ENCODE measurements around the gene CDC42SE2.
"Not testable (repeated sequence)": the region's sequence is repeated elsewhere in the genome, so short reads cannot be mapped to it uniquely, and the experiment has no call there.

CDC42SE2 gene

GRCh38 chr5:131396630-131397273 is 132.9 kb downstream of the CDC42SE2 start:
- DNase-seq: no peak

- not testable (repeated sequence) for DNase-seq
Observed at GRCh38 chr5:131399007-131399406, 135.2 kb downstream of the CDC42SE2 start.

GRCh38 chr5:131400585-131400984 is 136.7 kb downstream of the CDC42SE2 start:
- DNase-seq: no peak

- no peak for DNase-seq
Observed at GRCh38 chr5:131405674-131406073, 141.8 kb downstream of the CDC42SE2 start.

DNA sequence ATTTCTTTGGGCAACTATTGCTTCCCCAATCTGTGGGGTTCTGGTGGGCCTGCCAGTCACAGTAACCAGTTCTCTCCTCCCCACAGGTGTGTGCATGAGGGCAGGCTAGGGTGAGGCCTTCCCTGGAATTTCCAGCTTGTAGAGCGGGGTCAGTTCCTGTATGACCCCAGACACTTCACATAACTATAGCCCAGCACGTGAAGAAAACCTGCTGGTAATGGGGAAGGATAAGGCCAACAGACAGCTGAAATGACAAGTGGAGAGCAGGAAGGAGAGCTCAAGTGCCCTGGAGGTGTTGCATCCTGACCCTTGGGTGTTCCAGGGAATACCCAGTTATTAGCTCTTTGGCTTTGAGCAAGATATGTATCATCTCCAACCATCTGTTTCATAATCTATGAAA is 142.2 kb downstream of the CDC42SE2 start:
- no peak for DNase-seq

GRCh38 chr5:131406975-131407638 is 143.3 kb downstream of the CDC42SE2 start:
- DNase-seq: no peak

GRCh38 chr5:131413605-131414559 is 150.0 kb downstream of the CDC42SE2 start:
- no peak for DNase-seq

DNA sequence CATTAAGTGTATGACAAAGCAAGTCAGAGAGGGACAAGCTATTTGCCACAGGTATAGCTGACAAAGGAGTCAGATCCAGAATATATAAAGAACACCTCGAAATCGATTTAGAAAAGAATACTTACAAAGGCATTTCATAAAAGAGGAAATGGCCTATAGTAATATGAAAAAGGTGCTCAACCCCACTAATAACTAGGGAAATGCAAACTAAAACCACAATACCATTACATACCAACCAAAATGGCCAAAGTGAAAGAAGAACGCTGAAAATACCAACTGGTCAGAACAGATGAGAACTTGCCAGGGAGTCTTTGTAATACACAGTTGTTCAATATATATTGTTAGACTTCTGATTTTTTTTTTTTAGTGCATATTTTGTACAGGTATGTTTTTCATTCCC is 152.9 kb downstream of the CDC42SE2 start:
- no peak for DNase-seq

DNA sequence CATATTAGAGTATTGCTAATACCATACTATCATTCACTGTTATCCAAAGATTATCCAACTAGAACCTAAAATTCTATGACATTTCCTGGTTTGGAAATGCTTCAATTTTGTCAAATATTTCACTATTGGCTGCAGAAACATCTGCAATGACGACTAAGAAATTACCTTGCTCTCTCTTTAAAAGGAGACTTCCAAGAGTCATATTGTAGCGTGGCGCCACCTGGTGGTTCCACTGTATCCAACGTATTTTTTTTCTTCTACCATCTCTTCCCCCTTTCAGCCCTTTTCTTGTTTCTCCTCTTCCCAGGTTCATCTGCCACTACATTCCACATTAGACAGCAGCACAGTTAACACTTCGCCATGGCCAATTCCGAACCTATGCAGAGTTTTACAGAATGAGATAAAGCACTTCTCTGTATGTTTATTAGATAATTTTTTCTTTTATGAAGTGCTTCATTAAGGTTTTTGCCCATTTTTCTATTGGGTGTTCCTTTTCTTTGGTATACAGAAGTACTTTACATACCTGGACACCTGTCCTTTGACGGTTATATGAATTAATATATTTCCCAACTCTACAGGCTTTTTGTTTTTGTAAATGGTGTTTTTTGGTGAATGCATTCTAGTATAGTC is 153.5 kb downstream of the CDC42SE2 start:
- DNase-seq: peak; percentile 85

GRCh38 chr5:131418846-131419245 is 155.0 kb downstream of the CDC42SE2 start:
- DNase-seq: no peak

DNA sequence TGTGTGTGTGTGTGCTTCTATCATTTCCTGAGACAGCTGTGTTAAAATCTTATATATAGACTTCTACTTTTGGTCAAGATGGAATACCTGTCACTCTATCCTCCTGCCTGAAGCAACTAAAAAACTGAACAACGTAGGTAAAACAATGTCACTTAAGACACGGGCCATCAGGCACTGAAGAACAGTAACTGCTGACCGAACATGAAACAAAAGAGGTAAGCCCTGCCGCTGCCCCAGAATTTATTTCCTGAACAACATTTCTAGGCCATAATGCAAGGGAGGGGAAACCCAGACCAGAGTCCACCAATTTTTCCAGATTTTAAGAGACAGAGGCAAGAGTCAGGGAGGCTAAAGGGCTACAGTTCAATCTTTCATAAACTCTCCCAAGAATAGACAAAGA is 156.0 kb downstream of the CDC42SE2 start:
- no peak for DNase-seq

GRCh38 chr5:131423056-131423455 is 159.2 kb downstream of the CDC42SE2 start:
- DNase-seq: peak; percentile 52

- no peak for DNase-seq
Observed at GRCh38 chr5:131426011-131426410, 162.2 kb downstream of the CDC42SE2 start.

GRCh38 chr5:131430794-131431193 is 166.9 kb downstream of the CDC42SE2 start:
- DNase-seq: no peak

- no peak for DNase-seq
Observed at GRCh38 chr5:131431794-131432193, 167.9 kb downstream of the CDC42SE2 start.

DNA sequence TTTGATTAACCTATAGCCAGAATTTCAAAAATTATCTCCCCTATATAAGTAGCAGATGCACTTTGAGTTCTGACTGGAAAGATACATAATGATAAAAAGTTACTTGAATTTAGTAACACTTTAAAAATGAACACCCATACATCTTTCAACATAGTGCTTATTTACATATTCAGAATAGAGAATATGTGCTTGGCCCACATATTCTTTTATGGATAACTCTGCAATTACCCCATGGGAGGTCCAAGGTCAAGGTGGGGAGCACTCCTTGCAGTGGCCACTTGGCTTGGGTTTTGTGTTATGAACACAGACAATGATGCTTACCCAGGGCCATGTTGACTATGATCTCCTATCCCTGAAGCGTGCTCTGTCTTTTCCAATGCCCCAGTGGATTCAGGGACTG is 169.3 kb downstream of the CDC42SE2 start:
- DNase-seq: no peak

- peak; percentile 54 for DNase-seq
Observed at GRCh38 chr5:131436081-131436480, 172.2 kb downstream of the CDC42SE2 start.

- DNase-seq: no peak
Observed at GRCh38 chr5:131441184-131441583, 177.3 kb downstream of the CDC42SE2 start.
